Bronchial epithelial cell (primary cell): ENCODE results near the gene EEF2K. TPM values are rescaled to one million over a fixed set of nuclear protein-coding genes. Genes with fewer than 3 reads are reported as not detected.

Experiments
- DNase-seq: peaks from one replicate; pipeline ENCODE4 v3.0.0-alpha.2; 2010; ENCODE audit warnings: low read depth
- FAIRE-seq: peaks from 2 replicates; lab custom pipeline; 2011; peaks lifted over from hg19 to GRCh38; lab: Jason Lieb, UNC
- H3K27me3 ChIP-seq: 2 replicates; pipeline ENCODE4 v1.5.1; 2011; ENCODE audit warnings: low read length; ENCODE audit not compliant: control insufficient read depth, insufficient read depth
- H3K36me3 ChIP-seq: 2 replicates; pipeline ENCODE4 v1.5.1; 2011; ENCODE audit warnings: low read length; ENCODE audit not compliant: control insufficient read depth, insufficient read depth
- H3K4me3 ChIP-seq: 2 replicates; pipeline ENCODE4 v1.5.1; 2011; ENCODE audit warnings: mild to moderate bottlenecking, low read depth, low read length, control low read depth
- total RNA-seq: library from RNA; depleted of rRNA; stranded (reverse); fragments of >200 nt; gene quantifications from 2 replicates; pipeline ENCODE4 v1.2.1, GENCODE V29; 2014
- TF ChIP-seq, protein P1 (sequence below): IDR thresholded peaks from 2 replicates; pipeline ENCODE4 v1.5.1; 2011; ENCODE audit warnings: mild to moderate bottlenecking, moderate library complexity, low read length, control low read depth, inconsistent platforms; ENCODE audit not compliant: insufficient read depth, severe bottlenecking

Gene EEF2K
- total RNA-seq, 1 donor from 2014 or later: 6.3 TPM

DNA sequence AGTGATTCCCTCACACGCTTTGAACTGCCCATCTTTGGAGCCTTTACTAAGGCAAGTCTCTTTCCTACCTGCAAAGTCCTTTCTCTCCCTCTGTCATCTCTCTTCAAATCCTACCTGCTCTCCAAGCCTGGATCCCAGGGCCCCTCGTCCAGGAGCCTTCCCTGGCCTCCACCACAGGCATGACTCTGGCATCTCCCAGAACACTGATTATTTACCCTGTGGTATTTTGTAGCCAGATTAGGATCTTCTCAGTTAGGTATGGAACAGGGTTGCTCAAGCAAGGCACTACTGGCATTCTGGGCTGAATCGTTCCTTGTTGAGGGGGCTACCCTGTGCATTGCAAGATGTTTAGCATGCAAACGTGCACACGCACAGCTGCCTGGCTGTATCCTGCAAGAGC is 59.3 kb downstream of the EEF2K start:
- Histone ChIP-seq H3K36me3 (peaks cover 11% of the 10 kb centered on the region), H3K27me3 (no peaks in the 10 kb centered on the region), H3K4me3 (no peak overlapping the region)
- DNase-seq: no peak
- FAIRE-seq: no peak
- TF ChIP-seq, protein P1, sequence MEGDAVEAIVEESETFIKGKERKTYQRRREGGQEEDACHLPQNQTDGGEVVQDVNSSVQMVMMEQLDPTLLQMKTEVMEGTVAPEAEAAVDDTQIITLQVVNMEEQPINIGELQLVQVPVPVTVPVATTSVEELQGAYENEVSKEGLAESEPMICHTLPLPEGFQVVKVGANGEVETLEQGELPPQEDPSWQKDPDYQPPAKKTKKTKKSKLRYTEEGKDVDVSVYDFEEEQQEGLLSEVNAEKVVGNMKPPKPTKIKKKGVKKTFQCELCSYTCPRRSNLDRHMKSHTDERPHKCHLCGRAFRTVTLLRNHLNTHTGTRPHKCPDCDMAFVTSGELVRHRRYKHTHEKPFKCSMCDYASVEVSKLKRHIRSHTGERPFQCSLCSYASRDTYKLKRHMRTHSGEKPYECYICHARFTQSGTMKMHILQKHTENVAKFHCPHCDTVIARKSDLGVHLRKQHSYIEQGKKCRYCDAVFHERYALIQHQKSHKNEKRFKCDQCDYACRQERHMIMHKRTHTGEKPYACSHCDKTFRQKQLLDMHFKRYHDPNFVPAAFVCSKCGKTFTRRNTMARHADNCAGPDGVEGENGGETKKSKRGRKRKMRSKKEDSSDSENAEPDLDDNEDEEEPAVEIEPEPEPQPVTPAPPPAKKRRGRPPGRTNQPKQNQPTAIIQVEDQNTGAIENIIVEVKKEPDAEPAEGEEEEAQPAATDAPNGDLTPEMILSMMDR: no peak

DNA sequence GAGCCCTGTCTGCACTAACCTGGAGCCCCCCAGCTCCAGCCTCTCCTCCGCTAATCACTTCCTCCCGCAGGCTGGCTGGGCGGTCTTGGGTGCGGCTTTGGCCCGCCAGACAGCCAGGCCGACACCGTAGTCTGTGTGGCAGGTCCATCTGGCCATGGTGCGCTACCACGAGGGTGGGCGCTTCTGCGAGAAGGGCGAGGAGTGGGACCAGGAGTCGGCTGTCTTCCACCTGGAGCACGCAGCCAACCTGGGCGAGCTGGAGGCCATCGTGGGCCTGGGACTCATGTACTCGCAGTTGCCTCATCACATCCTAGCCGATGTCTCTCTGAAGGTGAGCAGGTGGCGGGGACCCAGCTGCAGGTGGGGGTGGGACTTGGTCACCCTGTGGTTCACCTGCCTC is 60.5 kb downstream of the EEF2K start:
- Histone ChIP-seq H3K36me3 (peaks cover 8% of the 10 kb centered on the region), H3K4me3 (no peak overlapping the region), H3K27me3 (no peaks in the 10 kb centered on the region)
- DNase-seq (no peak), FAIRE-seq (no peak)
- TF ChIP-seq, protein P1: no peak

DNA sequence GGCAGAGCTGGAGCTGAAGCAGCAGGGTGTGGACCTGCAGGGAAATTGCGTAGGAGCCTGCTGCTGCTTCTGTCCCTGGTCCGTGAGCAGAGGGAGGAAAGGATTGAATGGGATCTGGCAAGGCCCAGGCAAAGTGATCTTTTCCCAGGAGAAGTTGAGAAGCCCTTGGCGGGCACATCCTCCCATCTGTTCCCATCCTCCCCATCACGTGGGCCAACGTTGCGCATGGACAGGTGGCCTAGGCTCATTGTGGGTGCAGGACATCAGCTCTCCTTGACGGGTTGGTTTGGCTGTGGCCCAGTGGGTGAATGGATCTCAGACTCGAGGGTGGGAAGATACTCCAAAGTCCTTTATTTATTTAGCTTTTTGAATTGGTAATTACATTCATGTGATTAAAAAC is 61.7 kb downstream of the EEF2K start:
- Histone ChIP-seq H3K4me3 (no peak overlapping the region), H3K27me3 (no peaks in the 10 kb centered on the region), H3K36me3 (peaks cover 8% of the 10 kb centered on the region)
- TF ChIP-seq, protein P1: no peak
- FAIRE-seq: no peak
- no peak for DNase-seq

DNA sequence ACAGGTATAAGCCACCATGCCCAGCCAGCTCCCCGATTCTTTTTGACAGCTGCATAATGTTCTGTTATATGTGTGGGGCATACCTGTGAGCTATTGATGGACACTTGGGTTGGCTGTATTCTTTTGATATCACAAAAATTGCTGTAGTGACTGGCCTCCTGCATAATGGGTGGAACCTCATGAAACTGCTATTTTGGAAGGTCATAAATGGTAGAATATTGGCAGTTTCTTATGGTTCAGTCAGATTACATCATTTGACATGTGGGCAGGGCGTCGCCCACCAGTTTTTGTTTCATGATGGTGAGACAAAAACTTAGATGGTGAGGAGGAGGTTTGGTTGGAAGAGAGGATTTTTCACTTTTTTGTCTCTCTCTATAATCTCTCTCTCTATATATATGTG is 64.4 kb downstream of the EEF2K start:
- no peak for FAIRE-seq
- TF ChIP-seq, protein P1: no peak
- no peak for DNase-seq
- H3K36me3 ChIP-seq: peaks cover 12% of the 10 kb centered on the region
- H3K4me3 ChIP-seq: no peak overlapping the region
- no peaks in the 10 kb centered on the region for H3K27me3 ChIP-seq

DNA sequence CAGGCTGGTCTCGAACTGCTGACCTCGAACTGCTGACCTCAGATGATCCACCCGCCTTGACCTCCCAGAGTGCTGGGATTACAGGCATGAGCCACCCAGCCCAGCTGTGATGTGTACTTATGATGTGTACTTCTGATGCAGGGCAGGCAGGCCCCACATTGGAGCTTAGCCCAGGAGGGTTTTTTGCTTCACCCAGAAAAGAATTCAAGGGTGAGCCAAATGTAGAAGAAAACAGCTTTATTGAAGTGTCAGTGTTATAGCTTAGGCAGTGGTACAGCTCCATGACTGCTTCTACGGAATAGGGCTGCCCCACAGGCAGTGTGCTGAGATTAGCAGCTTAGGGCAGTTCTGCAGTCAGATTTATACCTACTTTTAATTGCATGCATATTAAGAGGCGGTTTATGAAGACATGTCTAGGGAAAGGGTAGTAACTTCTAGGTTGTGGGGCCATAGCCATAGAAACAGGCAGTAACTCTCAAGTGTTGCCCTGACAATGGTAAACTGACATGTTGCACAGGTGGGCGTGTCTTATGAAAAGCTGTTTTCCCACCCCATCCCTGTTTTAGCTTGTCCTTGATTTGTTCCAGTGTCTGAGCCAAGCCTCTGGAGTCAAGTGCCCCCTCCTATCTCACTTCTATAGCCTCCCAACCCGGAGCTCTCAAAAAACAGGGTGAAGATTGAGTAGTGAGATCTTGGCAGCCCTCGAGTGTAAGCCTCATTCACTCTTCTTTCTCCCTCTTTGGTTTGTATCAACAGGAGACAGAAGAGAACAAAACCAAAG is 67.0 kb downstream of the EEF2K start:
- H3K27me3 ChIP-seq: no peaks in the 10 kb centered on the region
- TF ChIP-seq, protein P1: no peak
- FAIRE-seq: no peak
- H3K36me3 ChIP-seq: peaks cover 5% of the 10 kb centered on the region
- DNase-seq: no peak
- H3K4me3 ChIP-seq: no peak overlapping the region

DNA sequence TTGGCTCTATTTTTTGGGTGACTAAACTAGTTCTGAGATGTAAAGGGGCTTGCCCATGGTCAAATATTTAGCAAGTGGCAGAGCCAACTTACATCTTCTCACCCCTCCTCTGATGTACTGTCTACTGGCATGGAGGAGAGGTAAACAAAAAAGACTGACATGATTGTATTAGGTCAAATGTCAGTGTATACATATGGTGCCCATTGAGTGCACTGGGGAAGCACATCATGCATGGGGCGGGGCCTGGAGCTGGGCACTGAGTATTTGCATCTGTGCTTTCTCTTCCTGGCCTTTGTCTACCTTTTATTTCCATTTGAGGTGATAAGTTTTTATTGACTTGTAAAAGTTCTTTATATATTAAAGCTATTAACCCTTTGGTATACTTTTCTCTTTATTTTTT is 68.8 kb downstream of the EEF2K start:
- TF ChIP-seq, protein P1: no peak
- FAIRE-seq: no peak

More for the DNA sequence above, 68.8 kb downstream of the EEF2K start:
- DNase-seq: no peak
- Histone ChIP-seq H3K4me3 (no peak overlapping the region), H3K36me3 (peaks cover 10% of the 10 kb centered on the region), H3K27me3 (no peaks in the 10 kb centered on the region)
